DMS79 treated with DMSO at 0.1 percent for 48 hours (cell line): ENCODE data around the gene MET.
"Not testable (repeated sequence)": the region's sequence is repeated elsewhere in the genome, so short reads cannot be mapped to it uniquely, and the experiment has no call there.

Source experiments
- DNase-seq: peaks from one replicate; lab custom pipeline; 2025; lab: John Stamatoyannopoulos, UW

Gene MET

DNA sequence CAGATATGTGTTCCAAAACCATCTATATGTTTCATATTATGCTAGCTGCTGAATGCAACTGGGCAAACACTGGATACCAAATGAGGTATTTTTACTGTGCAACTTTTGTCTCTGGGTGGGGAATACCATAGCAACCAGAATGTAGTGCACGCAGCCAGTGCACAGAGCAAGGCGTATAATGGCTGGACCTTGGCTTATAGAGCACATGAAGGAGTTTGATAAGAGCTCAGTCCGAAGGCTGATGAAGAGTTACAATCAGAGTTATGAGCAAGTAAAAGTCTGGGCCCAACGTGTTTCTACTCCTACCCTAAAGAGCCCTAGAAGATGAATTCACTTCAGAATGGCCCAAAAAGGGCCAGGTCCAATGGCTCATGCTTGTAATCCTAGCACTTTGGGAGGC lies 82.2 kb downstream of the MET start:
- no peak for DNase-seq

GRCh38 chr7:116757283-116757682 lies 85.3 kb downstream of the MET start:
- no peak for DNase-seq

DNA sequence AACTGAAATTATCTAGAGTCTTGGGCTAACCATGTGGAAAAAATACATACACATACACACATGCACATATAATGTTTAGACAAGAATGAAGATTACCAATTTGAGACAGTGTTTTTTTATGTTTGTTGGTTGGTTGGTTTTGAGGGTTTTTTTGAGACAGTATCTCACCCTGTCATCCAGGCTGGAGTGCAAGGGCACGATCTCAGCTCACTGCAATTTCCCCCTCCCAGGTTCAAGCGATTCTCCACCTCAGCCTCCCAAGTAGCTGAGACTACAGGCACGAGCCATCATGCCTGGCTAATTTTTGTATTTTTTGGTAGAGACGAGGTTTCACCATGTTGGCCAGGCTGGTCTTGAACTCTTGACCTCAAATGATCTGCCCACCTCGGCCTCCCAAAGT lies 87.6 kb downstream of the MET start:
- DNase-seq: not testable (repeated sequence)

- DNase-seq: no peak
Measured at GRCh38 chr7:116762971-116763370, 91.0 kb downstream of the MET start.

- no peak for DNase-seq
Measured at GRCh38 chr7:116763647-116764046, 91.7 kb downstream of the MET start.

DNA sequence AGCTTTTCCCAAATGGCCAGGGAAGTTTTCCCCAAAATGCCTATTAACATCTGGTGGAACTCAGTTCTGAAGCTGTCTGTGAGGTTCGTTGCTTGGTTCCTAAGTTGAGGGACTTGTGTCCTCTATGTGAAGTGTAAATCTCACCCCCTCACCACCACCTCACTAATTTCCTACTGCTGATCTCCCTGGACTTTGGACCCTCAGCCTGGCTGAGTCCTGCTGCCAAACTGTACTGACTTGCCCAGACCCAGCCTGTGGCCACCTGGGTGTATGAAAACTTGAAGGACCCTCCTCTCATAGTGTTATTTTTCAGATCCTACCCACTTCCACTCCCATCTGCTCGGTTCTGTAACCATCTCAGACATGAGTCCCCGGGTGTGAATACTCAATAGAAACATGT lies 94.9 kb downstream of the MET start:
- DNase-seq: no peak

GRCh38 chr7:116769546-116769945 lies 97.5 kb downstream of the MET start:
- DNase-seq: no peak

DNA sequence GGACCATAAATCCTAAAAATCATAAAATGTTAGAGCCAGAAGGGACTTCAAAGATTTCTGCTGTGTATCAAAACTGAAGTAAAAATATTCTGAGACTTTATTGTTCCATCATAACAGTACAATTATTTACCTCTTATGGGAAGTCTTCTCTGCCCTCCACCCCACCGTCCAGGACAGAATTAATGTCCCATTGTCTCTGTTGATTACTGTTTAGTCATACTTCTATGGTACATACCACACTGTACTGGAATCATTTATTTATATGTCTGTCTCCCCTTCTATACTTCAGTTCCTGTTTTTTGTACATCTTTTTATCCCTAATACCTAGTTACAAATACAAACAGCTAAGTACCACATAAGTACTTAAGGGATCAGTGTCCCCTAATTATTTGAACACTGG lies 98.9 kb downstream of the MET start:
- no peak for DNase-seq

GRCh38 chr7:116771640-116772039 lies 99.6 kb downstream of the MET start:
- no peak for DNase-seq

GRCh38 chr7:116772423-116772863 lies 100.4 kb downstream of the MET start:
- DNase-seq: peak; percentile 38

- no peak for DNase-seq
Measured at GRCh38 chr7:116772926-116773749, 101.1 kb downstream of the MET start.

DNA sequence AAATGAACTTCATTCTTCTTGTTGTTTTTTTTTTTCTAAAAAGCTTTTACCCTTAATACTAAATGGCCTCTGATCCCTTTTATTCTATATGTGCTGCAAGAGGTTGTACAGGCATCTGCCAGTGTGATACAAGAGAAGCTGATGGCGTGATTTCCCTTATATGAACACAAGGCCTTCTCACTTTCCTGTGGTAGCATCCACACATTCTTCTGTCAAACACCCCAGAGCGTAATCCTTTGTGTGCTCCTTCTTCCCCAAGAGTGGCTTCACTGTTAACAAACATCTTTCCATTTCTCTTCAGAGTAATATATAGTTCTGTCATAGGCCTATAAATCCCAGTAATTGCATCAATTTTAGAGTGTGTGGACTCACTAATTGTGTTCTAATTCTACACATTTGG lies 104.0 kb downstream of the MET start:
- DNase-seq: no peak

GRCh38 chr7:116776610-116777289 lies 104.8 kb downstream of the MET start:
- DNase-seq: no peak

GRCh38 chr7:116777651-116778281 lies 105.8 kb downstream of the MET start:
- DNase-seq: no peak

- no peak for DNase-seq
Measured at GRCh38 chr7:116779216-116779615, 107.2 kb downstream of the MET start.

DNA sequence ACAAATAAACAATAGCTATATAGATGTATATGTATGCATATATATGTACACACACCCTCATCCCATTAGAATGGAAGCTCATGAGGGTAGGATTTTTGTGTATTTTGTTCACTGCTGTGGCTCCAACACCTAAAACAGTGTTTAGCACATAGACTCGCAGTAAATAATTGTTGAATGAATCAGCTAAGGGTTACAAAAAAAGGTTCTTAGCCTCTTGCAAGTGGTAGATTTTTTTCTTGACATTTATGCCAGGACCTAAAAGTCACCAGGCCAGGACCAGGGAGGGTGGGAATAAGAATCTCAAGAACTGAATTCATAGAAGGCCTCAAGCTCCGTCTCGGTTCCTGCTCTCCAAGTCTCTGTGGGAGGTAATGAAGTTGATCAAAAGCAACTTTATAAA lies 107.9 kb downstream of the MET start:
- no peak for DNase-seq

DNA sequence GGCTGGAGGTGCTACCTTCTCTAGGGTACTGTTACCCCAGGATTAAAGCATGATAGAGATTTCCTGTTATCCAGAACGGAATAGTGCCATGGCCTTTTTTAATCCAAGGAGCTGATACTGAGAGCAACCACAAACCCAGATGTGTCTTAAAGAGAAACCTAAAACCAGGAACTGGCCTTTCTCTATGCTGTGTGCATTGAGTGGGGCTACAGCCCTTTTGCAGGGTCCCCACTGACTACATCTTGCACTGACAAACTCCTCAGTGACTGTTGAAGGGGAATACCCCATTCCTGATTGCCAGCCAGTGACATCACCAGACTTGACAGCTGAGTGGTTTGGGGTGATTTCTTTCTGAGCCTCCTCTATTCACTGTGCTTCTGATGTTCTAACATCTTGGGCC lies 108.5 kb downstream of the MET start:
- no peak for DNase-seq

GRCh38 chr7:116780966-116781365 lies 109.0 kb downstream of the MET start:
- DNase-seq: no peak

DNA sequence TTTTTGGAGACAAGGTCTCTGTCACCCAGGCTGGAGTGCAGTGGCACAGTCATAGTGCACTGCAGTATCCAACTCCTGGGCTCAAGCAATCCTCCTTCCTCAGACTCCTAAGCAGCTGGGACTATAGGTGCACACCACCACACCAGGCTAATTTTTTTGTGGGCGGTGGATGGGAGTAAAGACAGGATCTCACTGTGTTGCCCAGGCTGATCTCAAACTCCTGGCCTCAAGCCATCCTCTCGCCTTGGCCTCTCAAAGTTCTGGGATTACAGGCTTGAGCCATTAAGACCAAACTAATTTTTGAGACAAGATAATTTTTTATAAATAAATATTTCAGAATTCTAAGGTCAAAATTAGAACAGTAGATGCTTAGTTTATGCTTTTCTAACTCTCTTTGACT lies 109.6 kb downstream of the MET start:
- no peak for DNase-seq

GRCh38 chr7:116782177-116782711 lies 110.2 kb downstream of the MET start:
- DNase-seq: peak; percentile 92

GRCh38 chr7:116783666-116784318 lies 111.8 kb downstream of the MET start:
- DNase-seq: no peak

- no peak for DNase-seq
Measured at GRCh38 chr7:116784647-116785046, 112.7 kb downstream of the MET start.
